WTC11 (cell line): Measurements from ENCODE around the gene CYSTM1.

Experiments
- ATF6 ChIP-seq: sonication (generic); formaldehyde crosslinking; IDR thresholded peaks from 2 replicates; pipeline ENCODE4 v1.8.1; 2023; ENCODE audit warnings: mild to moderate bottlenecking, missing genetic modification reagents
- CREM ChIP-seq: sonication (generic); formaldehyde crosslinking; IDR thresholded peaks from 2 replicates; pipeline ENCODE4 v1.8.1; 2022; ENCODE audit warnings: mild to moderate bottlenecking, missing genetic modification reagents, moderate library complexity
- GABPB1 ChIP-seq: sonication (generic); formaldehyde crosslinking; IDR thresholded peaks from 2 replicates; pipeline ENCODE4 v1.8.1; 2023; ENCODE audit warnings: mild to moderate bottlenecking, missing genetic modification reagents
- IRF2 ChIP-seq: sonication (generic); formaldehyde crosslinking; IDR thresholded peaks from 2 replicates; pipeline ENCODE4 v1.8.0; 2022; ENCODE audit warnings: low read depth, missing genetic modification reagents, borderline replicate concordance
- ZNF138 ChIP-seq: sonication (generic); formaldehyde crosslinking; conservative IDR thresholded peaks from 2 replicates; pipeline ENCODE4 v1.8.1; 2022; ENCODE audit warnings: mild to moderate bottlenecking, moderate library complexity, missing genetic modification reagents
- ZNF416 ChIP-seq: fragments of 250-450 bp; sonication (Bioruptor Pico); IDR thresholded peaks from 2 replicates; pipeline ENCODE4 v1.9.0; 2021; ENCODE audit warnings: mild to moderate bottlenecking, inconsistent platforms
- TF ChIP-seq, protein P1 (sequence below): sonication (generic); formaldehyde crosslinking; IDR thresholded peaks from 2 replicates; pipeline ENCODE4 v1.8.1; 2022; ENCODE audit warnings: low read depth, mild to moderate bottlenecking, moderate library complexity, missing genetic modification reagents, borderline replicate concordance
- TF ChIP-seq, protein P2 (sequence below): fragments of 200-600 bp; IDR thresholded peaks from 2 replicates; pipeline ENCODE4 v1.8.0; 2022; ENCODE audit warnings: antibody characterized with exemption

- no peak for TF ChIP-seq CREM (CRISPR knock-in tag)
- TF ChIP-seq, protein P1, sequence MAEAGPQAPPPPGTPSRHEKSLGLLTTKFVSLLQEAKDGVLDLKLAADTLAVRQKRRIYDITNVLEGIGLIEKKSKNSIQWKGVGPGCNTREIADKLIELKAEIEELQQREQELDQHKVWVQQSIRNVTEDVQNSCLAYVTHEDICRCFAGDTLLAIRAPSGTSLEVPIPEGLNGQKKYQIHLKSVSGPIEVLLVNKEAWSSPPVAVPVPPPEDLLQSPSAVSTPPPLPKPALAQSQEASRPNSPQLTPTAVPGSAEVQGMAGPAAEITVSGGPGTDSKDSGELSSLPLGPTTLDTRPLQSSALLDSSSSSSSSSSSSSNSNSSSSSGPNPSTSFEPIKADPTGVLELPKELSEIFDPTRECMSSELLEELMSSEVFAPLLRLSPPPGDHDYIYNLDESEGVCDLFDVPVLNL (CRISPR knock-in tag), result no peak
- no peak for TF ChIP-seq ZNF138 (CRISPR knock-in tag)
- no peak for TF ChIP-seq IRF2 (CRISPR knock-in tag)
- TF ChIP-seq, protein P2, sequence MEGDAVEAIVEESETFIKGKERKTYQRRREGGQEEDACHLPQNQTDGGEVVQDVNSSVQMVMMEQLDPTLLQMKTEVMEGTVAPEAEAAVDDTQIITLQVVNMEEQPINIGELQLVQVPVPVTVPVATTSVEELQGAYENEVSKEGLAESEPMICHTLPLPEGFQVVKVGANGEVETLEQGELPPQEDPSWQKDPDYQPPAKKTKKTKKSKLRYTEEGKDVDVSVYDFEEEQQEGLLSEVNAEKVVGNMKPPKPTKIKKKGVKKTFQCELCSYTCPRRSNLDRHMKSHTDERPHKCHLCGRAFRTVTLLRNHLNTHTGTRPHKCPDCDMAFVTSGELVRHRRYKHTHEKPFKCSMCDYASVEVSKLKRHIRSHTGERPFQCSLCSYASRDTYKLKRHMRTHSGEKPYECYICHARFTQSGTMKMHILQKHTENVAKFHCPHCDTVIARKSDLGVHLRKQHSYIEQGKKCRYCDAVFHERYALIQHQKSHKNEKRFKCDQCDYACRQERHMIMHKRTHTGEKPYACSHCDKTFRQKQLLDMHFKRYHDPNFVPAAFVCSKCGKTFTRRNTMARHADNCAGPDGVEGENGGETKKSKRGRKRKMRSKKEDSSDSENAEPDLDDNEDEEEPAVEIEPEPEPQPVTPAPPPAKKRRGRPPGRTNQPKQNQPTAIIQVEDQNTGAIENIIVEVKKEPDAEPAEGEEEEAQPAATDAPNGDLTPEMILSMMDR, result no peak
- TF ChIP-seq ATF6, result no peak
- TF ChIP-seq GABPB1, result no peak
- TF ChIP-seq ZNF416 (CRISPR knock-in tag), result no peak
Observed at GRCh38 chr5:140292212-140293036, 117.4 kb downstream of the CYSTM1 start.
